H7 (cell line): ENCODE measurements around the gene RANBP3. TPM values are rescaled to one million over a fixed set of nuclear protein-coding genes. Genes with fewer than 3 reads are reported as not detected.

ENCODE experiments used
- DNase-seq: peaks from one replicate; pipeline ENCODE4 v3.0.0; 2012
- H3K27me3 ChIP-seq: 2 replicates; pipeline ENCODE4 v1.6.0; 2011; ENCODE audit warnings: mild to moderate bottlenecking, low read length; ENCODE audit not compliant: control insufficient read depth, insufficient read depth
- H3K36me3 ChIP-seq: replicated peaks from 2 replicates; pipeline ENCODE4 v1.5.1; 2011; ENCODE audit warnings: low read length; ENCODE audit not compliant: control insufficient read depth, insufficient read depth
- H3K4me3 ChIP-seq: 2 replicates; pipeline ENCODE4 v1.5.1; 2011; ENCODE audit warnings: low read depth, mild to moderate bottlenecking, control low read depth, low read length, moderate library complexity; ENCODE audit not compliant: insufficient read depth
- total RNA-seq: library from RNA; depleted of rRNA; stranded (reverse); fragments of >200 nt; shearing (Covaris generic); gene quantifications from 2 replicates; pipeline ENCODE4 v1.2.3, GENCODE V29; 2014

Gene RANBP3
- total RNA-seq, 1 experiment from 2014 or later = 79.7 TPM

GRCh38 chr19:5948752-5949564 lies 29.0 kb downstream of the RANBP3 start:
- H3K4me3 ChIP-seq = no peak overlapping the region
- no peaks in the 10 kb centered on the region; the same call in 1 of the 2 replicates for H3K36me3 ChIP-seq
- DNase-seq = no peak
- no peaks in the 10 kb centered on the region for H3K27me3 ChIP-seq

- H3K4me3 ChIP-seq = no peak overlapping the region
- H3K27me3 ChIP-seq = no peaks in the 10 kb centered on the region
- DNase-seq = no peak
- H3K36me3 ChIP-seq = no peaks in the 10 kb centered on the region; the same call in 1 of the 2 replicates
These were observed 30.5 kb downstream of the RANBP3 start for GRCh38 chr19:5947435-5947834.

GRCh38 chr19:5943623-5944022 lies 34.3 kb downstream of the RANBP3 start:
- no peaks in the 10 kb centered on the region for H3K27me3 ChIP-seq
- no peak overlapping the region for H3K4me3 ChIP-seq
- peaks cover 14% of the 10 kb centered on the region for H3K36me3 ChIP-seq
- DNase-seq = no peak

GRCh38 chr19:5943045-5943444 lies 34.9 kb downstream of the RANBP3 start:
- Histone ChIP-seq H3K36me3 (peaks cover 14% of the 10 kb centered on the region), H3K4me3 (no peak overlapping the region), H3K27me3 (no peaks in the 10 kb centered on the region)
- no peak for DNase-seq

GRCh38 chr19:5941673-5942072 lies 36.3 kb downstream of the RANBP3 start:
- no peak for DNase-seq
- H3K27me3 ChIP-seq = no peaks in the 10 kb centered on the region
- H3K4me3 ChIP-seq = no peak overlapping the region

GRCh38 chr19:5940260-5941208 lies 37.4 kb downstream of the RANBP3 start:
- Histone ChIP-seq H3K27me3 (no peaks in the 10 kb centered on the region), H3K36me3 (peaks cover 19% of the 10 kb centered on the region), H3K4me3 (no peak overlapping the region)
- no peak for DNase-seq

More at GRCh38 chr19:5941673-5942072, 36.3 kb downstream of the RANBP3 start:
- H3K36me3 ChIP-seq = peaks cover 18% of the 10 kb centered on the region

GRCh38 chr19:5937550-5937949 lies 40.4 kb downstream of the RANBP3 start:
- DNase-seq = no peak
- Histone ChIP-seq H3K36me3 (peaks cover 20% of the 10 kb centered on the region), H3K27me3 (no peaks in the 10 kb centered on the region), H3K4me3 (no peak overlapping the region)

GRCh38 chr19:5936292-5936592 lies 41.7 kb downstream of the RANBP3 start:
- Histone ChIP-seq H3K27me3 (no peaks in the 10 kb centered on the region), H3K4me3 (no peak overlapping the region), H3K36me3 (peaks cover 19% of the 10 kb centered on the region)
- DNase-seq = no peak

GRCh38 chr19:5935473-5936291 lies 42.3 kb downstream of the RANBP3 start:
- H3K36me3 ChIP-seq = peaks cover 22% of the 10 kb centered on the region
- no peak for DNase-seq
- H3K27me3 ChIP-seq = no peaks in the 10 kb centered on the region
- H3K4me3 ChIP-seq = no peak overlapping the region

GRCh38 chr19:5934774-5935472 lies 43.0 kb downstream of the RANBP3 start:
- DNase-seq = no peak
- H3K36me3 ChIP-seq = peaks cover 22% of the 10 kb centered on the region
- no peaks in the 10 kb centered on the region for H3K27me3 ChIP-seq
- H3K4me3 ChIP-seq = no peak overlapping the region

GRCh38 chr19:5934069-5934401 lies 43.9 kb downstream of the RANBP3 start:
- no peak for DNase-seq
- H3K4me3 ChIP-seq = no peak overlapping the region
- no peaks in the 10 kb centered on the region for H3K27me3 ChIP-seq
- H3K36me3 ChIP-seq = peaks cover 22% of the 10 kb centered on the region

GRCh38 chr19:5933391-5934068 lies 44.4 kb downstream of the RANBP3 start:
- no peak for DNase-seq
- Histone ChIP-seq H3K27me3 (no peaks in the 10 kb centered on the region), H3K36me3 (peaks cover 24% of the 10 kb centered on the region), H3K4me3 (no peak overlapping the region)

GRCh38 chr19:5932609-5933262 lies 45.2 kb downstream of the RANBP3 start:
- H3K4me3 ChIP-seq = no peak overlapping the region
- H3K36me3 ChIP-seq = peaks cover 29% of the 10 kb centered on the region
- H3K27me3 ChIP-seq = no peaks in the 10 kb centered on the region
- no peak for DNase-seq
